HL-60/S4 treated with phorbol 12-myristate 13-acetate at 8.2 ng/mL for 4 days and 3 days (cell line): Measurements from ENCODE around the gene ITCH.

Source experiments
- in situ Hi-C: fragments of 300-500 bp; cut with MboI; formaldehyde crosslinking; loops from 2 replicates; pipeline ENCODE4 v1.15.0; 2022; ENCODE audit warnings: low sequenced_read_pairs

Gene ITCH

DNA sequence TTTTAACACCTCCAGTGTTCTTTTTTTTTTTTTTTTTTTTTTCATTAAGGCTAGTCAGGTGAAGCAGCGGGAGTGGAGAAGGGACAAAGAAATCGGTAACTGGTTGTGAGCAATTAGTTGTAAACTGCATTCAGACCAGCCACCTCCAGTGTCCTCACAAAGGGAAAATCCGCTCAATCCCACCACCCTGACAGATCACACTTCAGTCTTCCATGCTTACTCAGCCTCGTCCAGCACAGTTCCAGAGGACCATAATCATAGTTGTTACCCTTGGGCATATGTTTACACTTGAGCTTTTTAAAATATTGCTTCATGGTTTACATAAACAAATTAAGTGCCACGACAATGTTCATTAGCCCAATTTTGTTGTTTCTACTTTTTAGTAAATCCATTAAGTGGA, 163.4 kb downstream of the ITCH start:
- in situ Hi-C loops = no loop called here

DNA sequence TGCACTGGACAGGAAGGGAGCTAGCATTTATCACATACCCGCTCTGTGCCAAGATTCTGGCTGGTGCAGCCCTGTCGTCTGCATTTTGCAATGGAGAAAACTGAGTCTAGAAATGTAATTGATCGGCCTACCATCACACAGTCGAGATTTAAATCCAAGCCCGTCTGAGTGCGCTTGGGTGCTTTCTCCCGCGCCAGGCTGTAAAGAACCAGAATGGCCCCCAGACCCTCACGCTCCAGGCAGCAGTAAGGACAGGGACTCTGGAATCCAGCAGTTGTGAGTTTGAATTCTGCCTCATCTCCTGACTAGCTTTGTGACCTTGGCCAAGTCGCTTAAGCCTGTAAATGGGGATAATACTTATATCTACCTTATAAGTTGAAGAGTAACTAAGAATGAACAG, 163.9 kb downstream of the ITCH start:
- in situ Hi-C loops = no loop called here

GRCh38 chr20:34528921-34529297, 165.8 kb downstream of the ITCH start:
- in situ Hi-C loops = no loop called here

GRCh38 chr20:34529742-34530141, 166.7 kb downstream of the ITCH start:
- in situ Hi-C loops = no loop called here

DNA sequence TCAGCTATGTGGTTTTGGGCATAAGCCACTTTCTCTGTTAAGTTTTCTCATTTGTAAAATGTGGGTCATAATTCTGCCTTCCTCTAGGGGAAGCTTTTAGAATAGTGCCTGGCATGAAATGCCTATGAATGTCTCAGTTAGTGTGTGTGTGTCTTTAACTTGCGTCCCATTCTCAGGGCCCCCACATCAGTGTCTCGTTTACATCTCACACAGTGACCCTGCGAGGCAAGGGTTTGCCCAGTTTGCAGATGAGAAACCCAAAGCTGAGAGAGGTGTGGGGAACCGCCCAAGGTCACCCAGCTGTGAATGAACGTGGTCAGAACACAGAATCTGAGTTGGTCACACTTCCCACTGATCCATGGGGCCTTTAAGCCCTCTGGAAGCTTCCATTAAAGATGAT, 167.3 kb downstream of the ITCH start:
- in situ Hi-C loops = no loop called here

- in situ Hi-C loops = no loop called here
These were observed 168.7 kb downstream of the ITCH start for GRCh38 chr20:34531608-34532265.

DNA sequence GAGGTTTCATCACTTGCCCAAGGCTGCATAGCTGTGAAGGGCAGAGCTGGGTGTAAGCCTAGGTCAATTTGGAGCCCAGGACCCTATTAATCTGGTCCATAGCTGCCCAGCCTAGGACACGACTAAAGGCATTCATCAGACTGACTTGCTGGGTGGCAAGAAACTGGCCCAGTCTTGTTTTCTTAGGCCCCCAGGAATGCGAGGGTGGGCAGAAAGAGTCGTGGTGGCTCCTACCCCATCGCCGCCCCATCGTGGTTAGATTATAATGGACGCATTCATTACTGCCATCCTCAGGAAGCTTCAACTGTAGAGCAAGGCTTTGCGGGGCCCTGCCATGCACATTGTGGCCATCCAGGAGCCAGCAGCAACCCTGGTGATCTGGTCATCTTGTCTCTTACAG, 169.2 kb downstream of the ITCH start:
- in situ Hi-C loops = no loop called here

- in situ Hi-C loops = no loop called here
These were observed 169.7 kb downstream of the ITCH start for GRCh38 chr20:34532756-34533155.

DNA sequence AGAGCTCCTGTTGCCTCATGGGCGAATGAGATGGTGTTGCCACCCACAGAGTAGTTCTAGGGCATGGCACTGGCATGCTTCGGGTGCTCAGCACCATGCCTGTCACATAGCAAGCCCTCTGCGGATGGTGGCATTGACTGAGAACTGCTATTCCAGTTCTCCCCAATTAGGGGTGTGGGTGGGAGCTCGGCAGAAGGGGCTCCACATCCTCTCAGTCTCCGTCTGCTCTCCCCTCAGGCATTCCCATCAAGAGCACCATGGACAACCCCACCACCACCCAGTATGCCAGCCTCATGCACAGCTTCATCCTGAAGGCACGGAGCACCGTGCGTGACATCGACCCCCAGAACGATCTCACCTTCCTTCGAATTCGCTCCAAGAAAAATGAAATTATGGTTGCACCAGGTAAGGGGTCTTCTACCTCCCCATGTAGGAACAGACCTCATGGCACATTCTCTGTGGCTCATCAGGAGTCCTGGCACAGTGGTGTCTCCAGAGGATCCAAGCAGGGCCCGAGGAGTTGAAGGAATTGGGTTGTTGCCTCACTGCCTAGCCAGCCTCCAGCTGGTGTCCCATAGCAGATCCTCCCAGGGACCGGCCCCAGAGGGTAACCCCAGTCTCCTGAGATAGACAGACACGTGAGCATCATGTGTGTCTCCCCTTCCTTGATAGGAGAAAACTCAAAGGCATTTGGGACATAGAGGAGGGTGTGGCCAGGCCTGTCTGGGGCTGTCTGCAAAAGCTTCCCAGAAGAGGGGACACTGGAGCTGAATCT, 171.5 kb downstream of the ITCH start:
- in situ Hi-C loops = no loop called here

- in situ Hi-C loops = no loop called here
These were observed 172.3 kb downstream of the ITCH start for GRCh38 chr20:34535301-34535840.

DNA sequence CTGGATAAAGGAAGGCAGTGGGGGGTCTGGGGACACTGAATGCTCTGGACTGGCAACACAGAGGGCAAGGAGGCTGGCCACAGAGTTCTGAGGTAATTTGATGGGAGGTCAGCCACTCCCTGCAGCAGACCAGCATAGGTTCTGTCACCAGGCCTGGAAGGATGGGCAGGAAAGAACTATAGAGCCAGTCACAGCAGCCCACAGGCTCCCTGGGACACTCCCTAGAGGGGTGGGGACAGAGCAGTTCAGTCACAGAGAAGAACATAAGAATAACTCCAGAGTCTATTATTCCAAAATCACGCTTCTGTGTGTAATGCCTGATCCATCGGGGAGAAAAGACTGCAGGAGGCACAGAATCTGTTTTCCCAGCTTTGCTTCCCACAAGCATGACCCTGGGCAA, 172.8 kb downstream of the ITCH start:
- in situ Hi-C loops = no loop called here

GRCh38 chr20:34536798-34537394, 173.8 kb downstream of the ITCH start:
- in situ Hi-C loops = no loop called here

GRCh38 chr20:34537651-34538050, 174.6 kb downstream of the ITCH start:
- in situ Hi-C loops = no loop called here

GRCh38 chr20:34538671-34539123, 175.6 kb downstream of the ITCH start:
- in situ Hi-C loops = no loop called here

DNA sequence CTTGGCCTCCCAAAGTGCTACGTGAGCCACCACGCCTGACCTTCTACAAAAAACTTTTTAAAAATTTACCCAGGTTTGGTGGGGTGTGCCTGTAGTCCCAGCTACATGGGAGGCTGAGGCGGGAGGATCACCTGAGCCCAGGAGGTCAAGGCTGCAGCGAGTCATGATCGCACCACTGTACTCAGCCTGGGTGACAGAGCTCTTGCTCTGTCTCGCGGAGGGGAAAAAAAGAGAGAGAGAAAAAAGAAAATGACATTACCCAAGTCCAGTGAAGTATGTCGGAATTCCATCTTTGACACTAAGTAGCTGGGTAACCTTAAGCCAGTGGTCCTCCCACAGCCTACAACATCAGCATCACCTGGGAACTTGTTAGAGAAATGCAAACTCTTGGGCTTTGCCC, 176.7 kb downstream of the ITCH start:
- in situ Hi-C loops = no loop called here

- in situ Hi-C loops = no loop called here
These were observed 177.7 kb downstream of the ITCH start for GRCh38 chr20:34540596-34541263.

GRCh38 chr20:34541264-34541901, 178.3 kb downstream of the ITCH start:
- in situ Hi-C loops = no loop called here

DNA sequence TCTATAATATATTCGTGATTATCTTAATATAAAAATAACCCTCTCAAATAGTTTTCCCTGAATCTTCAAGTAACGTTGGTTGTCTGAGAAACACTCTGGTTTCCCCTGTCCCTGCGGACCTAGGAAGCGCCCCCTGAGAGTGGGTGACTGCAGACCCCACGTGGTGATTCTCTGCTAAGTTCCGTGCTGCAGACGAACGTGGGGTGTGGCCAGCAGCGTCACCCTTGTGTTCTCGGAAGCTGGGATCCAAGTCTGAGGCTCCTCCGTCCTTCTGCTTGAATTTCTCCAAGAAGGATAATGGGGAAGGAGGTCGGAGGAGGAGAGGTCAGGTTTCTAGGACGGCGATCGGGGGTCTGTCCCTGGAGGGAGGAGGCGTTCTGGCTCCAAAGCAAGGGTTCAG, 178.8 kb downstream of the ITCH start:
- in situ Hi-C loops = no loop called here

- in situ Hi-C loops = no loop called here
These were observed 179.4 kb downstream of the ITCH start for GRCh38 chr20:34542439-34542838.

DNA sequence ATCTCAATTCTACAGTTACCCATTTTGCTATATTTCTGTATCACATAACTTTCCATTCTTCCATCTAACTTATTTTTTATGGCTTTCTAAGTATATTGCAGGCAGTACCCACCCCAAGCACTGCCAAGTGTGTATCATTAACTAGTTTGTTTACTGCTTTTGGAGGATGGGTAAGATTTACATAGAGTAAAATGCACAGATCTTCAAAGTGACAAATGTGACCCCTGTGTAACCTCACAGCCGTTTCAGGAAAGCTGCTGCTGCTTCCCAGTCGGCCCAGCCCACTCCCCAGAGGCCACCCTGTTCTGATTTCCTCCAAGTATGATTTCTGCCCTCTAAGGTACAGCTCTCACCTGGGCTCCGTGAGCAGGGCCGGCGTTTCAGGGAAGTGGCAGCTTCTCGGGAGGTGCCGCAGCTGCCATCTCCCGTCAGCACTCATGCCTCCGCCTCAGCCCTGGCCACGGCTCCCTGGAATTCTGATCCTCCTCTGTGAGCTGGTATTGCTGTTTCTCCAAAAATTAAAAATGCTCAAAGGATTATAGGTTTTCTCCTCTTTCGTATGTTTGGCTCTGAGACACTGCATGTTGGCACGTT, 180.5 kb downstream of the ITCH start:
- in situ Hi-C loops = no loop called here
